Prostate gland (tissue), 2 donors: ENCODE data around the gene MARCHF2. TPM values are rescaled to one million over a fixed set of nuclear protein-coding genes. Genes with fewer than 3 reads are reported as not detected.
A peak's percentile ranks its signal among the peaks of the same experiment; 100 is the strongest.

Source experiments
- DNase-seq: peaks from one replicate; pipeline ENCODE4 v3.0.0-alpha.2; 2019; ENCODE audit warnings: low spot score
- H3K27ac ChIP-seq, 2 donors: fragments of 200-600 bp; sonication (generic); 2 replicates each; pipeline ENCODE4 v1.5.1; 2017 to 2019
- H3K27me3 ChIP-seq: fragments of 200-600 bp; sonication (generic); replicated peaks from 2 replicates; pipeline ENCODE4 v1.5.1; 2019; ENCODE audit not compliant: insufficient read depth
- H3K36me3 ChIP-seq, 2 donors: fragments of 200-600 bp; sonication (generic); 1 replicate in 1 of 2; 2 replicates in 1 of 2; pipeline versions ENCODE4 v1.5.1 to v1.8.1; 2017 to 2019
- H3K4me1 ChIP-seq: fragments of 200-600 bp; sonication (generic); replicated peaks from 2 replicates; pipeline ENCODE4 v1.5.1; 2019
- H3K4me3 ChIP-seq, 2 donors: fragments of 200-600 bp; sonication (generic); 2 replicates each; pipeline ENCODE4 v1.5.1; 2017 to 2019
- H3K9me3 ChIP-seq: fragments of 200-600 bp; sonication (generic); 2 replicates; pipeline ENCODE4 v1.5.1; 2017
- CTCF ChIP-seq, 4 experiments: fragments of 200-600 bp in 2 of 4; fragments of 450-650 bp in 2 of 4; sonication (generic) in 2 of 4; IDR thresholded peaks; 1 replicate in 3 of 4; 2 replicates in 1 of 4; pipeline ENCODE4 v1.5.1; 2016 to 2019; ENCODE audit warnings: antibody characterized with exemption in 4 of 4, mild to moderate bottlenecking in 2 of 4, moderate library complexity in 2 of 4
- POLR2A ChIP-seq: fragments of 450-650 bp; IDR thresholded peaks from one replicate; pipeline ENCODE4 v1.6.1; 2016; ENCODE audit warnings: antibody characterized with exemption, mild to moderate bottlenecking
- POLR2AphosphoS5 ChIP-seq: sonication (generic); formaldehyde crosslinking; IDR thresholded peaks from one replicate; pipeline ENCODE4 v1.6.1; 2017; ENCODE audit warnings: antibody characterized with exemption
- WGBS: methylation state at CpG from one replicate; pipeline ENCODE4 v1.1.5; 2018; 5-methylcytosine and 5-hydroxymethylcytosine counted together
- intact Hi-C: fragments of 100-400 bp; cut with DNase I; formaldehyde crosslinking; loops from one replicate; pipeline ENCODE4 v1.14.2; 2022
- total RNA-seq, 2 donors: library from RNA; depleted of rRNA; stranded (reverse); fragments of >200 nt; gene quantifications; one replicate each; pipeline ENCODE4 v1.1.0, GENCODE V29; 2016

MARCHF2 gene
- 100 to 1,000 TPM; 119 to 163 TPM for total RNA-seq

GRCh38 chr19:8412783-8413628 is at the start of gene MARCHF2:
TSS of gene MARCHF2 (plus strand) at chr19:8413305. CDS start at chr19:8421841, 8,536 bp downstream.
- H3K36me3 ChIP-seq: no peaks in the 10 kb centered on the region
- WGBS: 6% methylated on average over 46 of the region's 89 CpGs
- H3K9me3 ChIP-seq: no peaks in the 10 kb centered on the region
- no peaks in the 10 kb centered on the region for H3K4me1 ChIP-seq
- H3K4me3 ChIP-seq: peak within 1 kb of the TSS; percentile 81
- no peaks in the 10 kb centered on the region for H3K27me3 ChIP-seq
- peak within 1 kb of the TSS; percentile 57 for H3K27ac ChIP-seq
- peak; percentile 95 for DNase-seq
- TF ChIP-seq POLR2A: no peak
- peak; percentile 77 for TF ChIP-seq POLR2AphosphoS5
- TF ChIP-seq CTCF (IDR thresholded peaks at IDR 0.05): peak; percentile 65 to 81 (median 76)
- intact Hi-C loops: loop anchor here (2.0 to 10.0 kb wide), 3 partner anchors 32 to 162 kb away; partner anchors contain the start of genes HNRNPM and MYO1F

- H3K4me1 ChIP-seq: peaks cover 10% of the 10 kb centered on the region
- H3K9me3 ChIP-seq: no peaks in the 10 kb centered on the region
- peak within 1 kb of the TSS; percentile 36 to 60 for H3K4me3 ChIP-seq
- DNase-seq: peak; percentile 75
- H3K27ac ChIP-seq: peak within 1 kb of the TSS; percentile 69 to 80
- TF ChIP-seq POLR2A (peak; percentile 86), CTCF (IDR thresholded peaks at IDR 0.05) (peak in 2 of 4 experiments; percentile 12 to 46), POLR2AphosphoS5 (peak; percentile 55)
- intact Hi-C loops: loop anchor here (2.0 kb wide), 1 partner anchor 25 kb away; no protein-coding TSS in a partner anchor
- H3K36me3 ChIP-seq: no peaks in the 10 kb centered on the region
- 2% methylated on average over 54 of the region's 81 CpGs for WGBS
- no peaks in the 10 kb centered on the region for H3K27me3 ChIP-seq
These were observed 49.0 kb upstream of the MARCHF2 start, which contains the start of gene ANGPTL4 for GRCh38 chr19:8363803-8364771. TSS of gene ANGPTL4 (plus strand) at chr19:8364155. CDS start at chr19:8364322, 167 bp downstream.

GRCh38 chr19:8366121-8366581 is 47.0 kb upstream of the MARCHF2 start:
- Histone ChIP-seq H3K27me3 (no peaks in the 10 kb centered on the region), H3K9me3 (no peaks in the 10 kb centered on the region), H3K4me1 (peaks cover 10% of the 10 kb centered on the region), H3K27ac (no peak overlapping the region), H3K4me3 (no peak overlapping the region), H3K36me3 (no peaks in the 10 kb centered on the region)
- no peak for DNase-seq
- TF ChIP-seq POLR2AphosphoS5: no peak
- no peak for TF ChIP-seq CTCF (IDR thresholded peaks at IDR 0.05)
- TF ChIP-seq POLR2A: no peak
- intact Hi-C loops: no loop called here
- WGBS: 91% methylated on average over 8 of the region's 11 CpGs

GRCh38 chr19:8366961-8367326 is 46.2 kb upstream of the MARCHF2 start:
- no peak for TF ChIP-seq POLR2A
- no peak for TF ChIP-seq POLR2AphosphoS5
- TF ChIP-seq CTCF (IDR thresholded peaks at IDR 0.05): no peak
- Histone ChIP-seq H3K27ac (peak overlapping the region in 1 of 2 donors; percentile 37), H3K27me3 (no peaks in the 10 kb centered on the region), H3K36me3 (no peaks in the 10 kb centered on the region), H3K4me3 (no peak overlapping the region), H3K4me1 (peaks cover 10% of the 10 kb centered on the region), H3K9me3 (no peaks in the 10 kb centered on the region)
- WGBS: 55% methylated on average over 13 of the region's 13 CpGs
- intact Hi-C loops: no loop called here
- DNase-seq: no peak
